ENCODE data around the gene CMKLR1. TPM values are rescaled to one million over a fixed set of nuclear protein-coding genes. Genes with fewer than 3 reads are reported as not detected.

Gene CMKLR1
- total RNA-seq, 2 donors from 2014 or later, result not detected

GRCh38 chr12:108277613-108278012 is 61.5 kb downstream of the CMKLR1 start:
- H3K4me1 Mint-ChIP-seq, result no peaks in the 10 kb centered on the region
- no peak overlapping the region for H3K9ac ChIP-seq (ENCODE audit: extremely low read depth, low read length, poor library complexity, severe bottlenecking)
- no peaks in the 10 kb centered on the region for H3K27me3 ChIP-seq (ENCODE audit: control insufficient read depth, insufficient read depth, low read length, poor library complexity, severe bottlenecking)
- H3K4me1 ChIP-seq (ENCODE audit: control insufficient read depth, insufficient read depth, low read length), result peaks cover 4% of the 10 kb centered on the region
- H3K36me3 Mint-ChIP-seq (ENCODE audit: low read depth), result no peaks in the 10 kb centered on the region
- peaks cover 4% of the 10 kb centered on the region for H3K9me3 ChIP-seq (ENCODE audit: control insufficient read depth, low read length)
- H3K4me3 Mint-ChIP-seq, result no peak overlapping the region
- H3K27ac ChIP-seq (ENCODE audit: low read depth, low read length), result no peak overlapping the region
- TF ChIP-seq, protein P1, sequence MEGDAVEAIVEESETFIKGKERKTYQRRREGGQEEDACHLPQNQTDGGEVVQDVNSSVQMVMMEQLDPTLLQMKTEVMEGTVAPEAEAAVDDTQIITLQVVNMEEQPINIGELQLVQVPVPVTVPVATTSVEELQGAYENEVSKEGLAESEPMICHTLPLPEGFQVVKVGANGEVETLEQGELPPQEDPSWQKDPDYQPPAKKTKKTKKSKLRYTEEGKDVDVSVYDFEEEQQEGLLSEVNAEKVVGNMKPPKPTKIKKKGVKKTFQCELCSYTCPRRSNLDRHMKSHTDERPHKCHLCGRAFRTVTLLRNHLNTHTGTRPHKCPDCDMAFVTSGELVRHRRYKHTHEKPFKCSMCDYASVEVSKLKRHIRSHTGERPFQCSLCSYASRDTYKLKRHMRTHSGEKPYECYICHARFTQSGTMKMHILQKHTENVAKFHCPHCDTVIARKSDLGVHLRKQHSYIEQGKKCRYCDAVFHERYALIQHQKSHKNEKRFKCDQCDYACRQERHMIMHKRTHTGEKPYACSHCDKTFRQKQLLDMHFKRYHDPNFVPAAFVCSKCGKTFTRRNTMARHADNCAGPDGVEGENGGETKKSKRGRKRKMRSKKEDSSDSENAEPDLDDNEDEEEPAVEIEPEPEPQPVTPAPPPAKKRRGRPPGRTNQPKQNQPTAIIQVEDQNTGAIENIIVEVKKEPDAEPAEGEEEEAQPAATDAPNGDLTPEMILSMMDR (conservative IDR thresholded peaks at IDR 0.05), result no peak
- peaks cover 1% of the 10 kb centered on the region for H3K27me3 Mint-ChIP-seq (ENCODE audit: insufficient read depth)
- no peak overlapping the region for H3K4me3 ChIP-seq (ENCODE audit: low read length)
- H3K27ac Mint-ChIP-seq, result no peak overlapping the region
- no peaks in the 10 kb centered on the region for H3K36me3 ChIP-seq (ENCODE audit: control insufficient read depth, insufficient read depth, low read length)
- DNase-seq, result no peak
- H3K9me3 Mint-ChIP-seq, result peaks cover 6% of the 10 kb centered on the region

DNA sequence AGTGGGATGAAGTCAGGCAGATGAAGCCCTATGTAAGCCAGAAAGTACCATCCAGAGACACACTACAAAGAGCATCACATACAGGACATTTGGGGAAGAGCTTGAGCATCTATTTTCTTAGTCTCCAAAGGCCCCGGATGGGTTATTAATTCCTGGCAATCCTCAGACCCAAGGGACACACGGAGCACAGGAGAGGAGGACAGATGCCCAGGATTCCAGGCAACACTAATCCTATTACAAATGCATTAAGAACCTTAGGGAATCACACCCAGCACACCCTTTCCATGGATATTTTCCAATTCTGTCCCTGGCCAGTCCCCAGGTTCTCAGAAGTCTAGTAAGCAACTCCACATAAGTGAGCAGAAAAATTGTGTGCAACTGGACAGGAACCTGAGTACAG is 65.9 kb downstream of the CMKLR1 start:
- Histone ChIP-seq H3K4me1 (ENCODE audit: control insufficient read depth, insufficient read depth, low read length) (no peaks in the 10 kb centered on the region), H3K9me3 (ENCODE audit: control insufficient read depth, low read length) (peaks cover 4% of the 10 kb centered on the region), H3K27ac (ENCODE audit: low read depth, low read length) (no peak overlapping the region), H3K36me3 (ENCODE audit: control insufficient read depth, insufficient read depth, low read length) (no peaks in the 10 kb centered on the region), H3K4me3 (ENCODE audit: low read length) (no peak overlapping the region), H3K9ac (ENCODE audit: extremely low read depth, low read length, poor library complexity, severe bottlenecking) (no peak overlapping the region), H3K27me3 (ENCODE audit: control insufficient read depth, insufficient read depth, low read length, poor library complexity, severe bottlenecking) (no peaks in the 10 kb centered on the region)
- no peak overlapping the region for H3K27ac Mint-ChIP-seq
- H3K36me3 Mint-ChIP-seq (ENCODE audit: low read depth), result no peaks in the 10 kb centered on the region
- TF ChIP-seq, protein P1 (conservative IDR thresholded peaks at IDR 0.05), result no peak
- H3K4me1 Mint-ChIP-seq, result peaks cover 16% of the 10 kb centered on the region
- H3K4me3 Mint-ChIP-seq, result no peak overlapping the region
- H3K27me3 Mint-ChIP-seq (ENCODE audit: insufficient read depth), result no peaks in the 10 kb centered on the region
- DNase-seq, result no peak
- 80 to 94% methylated on average over 2 of the region's 2 CpGs for WGBS, 2 experiments (ENCODE audit: insufficient coverage in 1 of 2, insufficient read length in 1 of 2)
- peaks cover 6% of the 10 kb centered on the region for H3K9me3 Mint-ChIP-seq

GRCh38 chr12:108271951-108272872 is 66.9 kb downstream of the CMKLR1 start:
- DNase-seq, result no peak
- Histone ChIP-seq H3K36me3 (ENCODE audit: control insufficient read depth, insufficient read depth, low read length) (no peaks in the 10 kb centered on the region), H3K9ac (ENCODE audit: extremely low read depth, low read length, poor library complexity, severe bottlenecking) (no peak overlapping the region), H3K4me3 (ENCODE audit: low read length) (no peak overlapping the region), H3K27ac (ENCODE audit: low read depth, low read length) (no peak overlapping the region), H3K27me3 (ENCODE audit: control insufficient read depth, insufficient read depth, low read length, poor library complexity, severe bottlenecking) (no peaks in the 10 kb centered on the region), H3K9me3 (ENCODE audit: control insufficient read depth, low read length) (peaks cover 9% of the 10 kb centered on the region), H3K4me1 (ENCODE audit: control insufficient read depth, insufficient read depth, low read length) (no peaks in the 10 kb centered on the region)
- Mint-ChIP-seq H3K36me3 (ENCODE audit: low read depth) (no peaks in the 10 kb centered on the region), H3K4me1 (peaks cover 16% of the 10 kb centered on the region), H3K9me3 (peaks cover 2% of the 10 kb centered on the region), H3K27me3 (ENCODE audit: insufficient read depth) (no peaks in the 10 kb centered on the region), H3K4me3 (no peak overlapping the region), H3K27ac (no peak overlapping the region)
- TF ChIP-seq, protein P1 (conservative IDR thresholded peaks at IDR 0.05), result no peak
- 73 to 87% methylated on average over 2 to 6 of the region's 6 CpGs for WGBS, 2 experiments (ENCODE audit: insufficient coverage in 1 of 2, insufficient read length in 1 of 2)
